GM18868 (cell line): ENCODE measurements around the gene RBM41.
"Not testable (repeated sequence)": the region's sequence is repeated elsewhere in the genome, so short reads cannot be mapped to it uniquely, and the experiment has no call there.

Source experiments
- ATAC-seq: cut with Tn5 transposase; IDR thresholded peaks from one replicate; pipeline ENCODE4 v1.9.1; 2021; ENCODE audit warnings: mild to moderate bottlenecking, moderate library complexity; ENCODE audit not compliant: unreplicated experiment

RBM41 gene

GRCh38 chrX:107118322-107119147 lies at the start of gene RBM41:
TSS of gene RBM41 (minus strand) at chrX:107118822. CDS start at chrX:107118773, 49 bp downstream.
- peak; percentile 100 for ATAC-seq

- ATAC-seq: no peak
Observed at GRCh38 chrX:107168257-107168656, 49.6 kb upstream of the RBM41 start.

- no peak for ATAC-seq
Observed at GRCh38 chrX:107167163-107167921, 48.7 kb upstream of the RBM41 start.

GRCh38 chrX:107157618-107158017 lies 39.0 kb upstream of the RBM41 start:
- ATAC-seq: not testable (repeated sequence)

- not testable (repeated sequence) for ATAC-seq
Observed at GRCh38 chrX:107155621-107156430, 37.2 kb upstream of the RBM41 start.

- ATAC-seq: no peak
Observed at GRCh38 chrX:107154787-107155620, 36.4 kb upstream of the RBM41 start.

- ATAC-seq: no peak
Observed at GRCh38 chrX:107153005-107153404, 34.4 kb upstream of the RBM41 start.

GRCh38 chrX:107146670-107147069 lies 28.0 kb upstream of the RBM41 start:
- ATAC-seq: no peak

GRCh38 chrX:107135965-107136307 lies 17.3 kb upstream of the RBM41 start:
- ATAC-seq: no peak

- no peak for ATAC-seq
Observed at GRCh38 chrX:107135049-107135964, 16.7 kb upstream of the RBM41 start.

- no peak for ATAC-seq
Observed at GRCh38 chrX:107123750-107124149, 5.1 kb upstream of the RBM41 start.

GRCh38 chrX:107119283-107119682 lies 661 bp upstream of the RBM41 start:
- no peak for ATAC-seq

- ATAC-seq: peak; percentile 18
Observed at GRCh38 chrX:107117993-107118321, 665 bp downstream of the RBM41 start.

GRCh38 chrX:107107459-107107858 lies 11.2 kb downstream of the RBM41 start:
- ATAC-seq: no peak

GRCh38 chrX:107102980-107103379 lies 15.6 kb downstream of the RBM41 start:
- ATAC-seq: no peak

GRCh38 chrX:107076158-107076557 lies 42.5 kb downstream of the RBM41 start:
- no peak for ATAC-seq

- not testable (repeated sequence) for ATAC-seq
Observed at GRCh38 chrX:107057731-107058130, 60.9 kb downstream of the RBM41 start.

- no peak for ATAC-seq
Observed at GRCh38 chrX:107054978-107055377, 63.6 kb downstream of the RBM41 start.

- no peak for ATAC-seq
Observed at GRCh38 chrX:107050195-107050709, 68.4 kb downstream of the RBM41 start.
